Activated CD4-positive, alpha-beta T cell treated with anti-CD3 and anti-CD28 coated beads for 48 hours (primary cell): Measurements from ENCODE around the gene ASPN.

ENCODE experiments used
- DNase-seq: peaks from one replicate; pipeline ENCODE4 v3.0.0-alpha.2; 2020

ASPN gene

GRCh38 chr9:92482329-92482728 is at the start of gene ASPN:
TSS of gene ASPN (minus strand) at chr9:92482506.
- no peak for DNase-seq

GRCh38 chr9:92530893-92531292 is 48.6 kb upstream of the ASPN start:
- DNase-seq = no peak

- DNase-seq = no peak
Observed at GRCh38 chr9:92529124-92529523, 46.8 kb upstream of the ASPN start.

- no peak for DNase-seq
Observed at GRCh38 chr9:92528522-92528849, 46.2 kb upstream of the ASPN start.

- DNase-seq = no peak
Observed at GRCh38 chr9:92527832-92528521, 45.7 kb upstream of the ASPN start.

GRCh38 chr9:92527291-92527828 is 45.1 kb upstream of the ASPN start:
- no peak for DNase-seq

GRCh38 chr9:92525306-92525705 is 43.0 kb upstream of the ASPN start:
- no peak for DNase-seq

GRCh38 chr9:92524881-92525280 is 42.6 kb upstream of the ASPN start:
- no peak for DNase-seq

GRCh38 chr9:92522983-92523970 is 41.0 kb upstream of the ASPN start:
- no peak for DNase-seq

GRCh38 chr9:92520837-92521236 is 38.5 kb upstream of the ASPN start:
- no peak for DNase-seq

- no peak for DNase-seq
Observed at GRCh38 chr9:92518199-92518598, 35.9 kb upstream of the ASPN start.

GRCh38 chr9:92517046-92517445 is 34.7 kb upstream of the ASPN start:
- DNase-seq = no peak

- no peak for DNase-seq
Observed at GRCh38 chr9:92516521-92516920, 34.2 kb upstream of the ASPN start.

- no peak for DNase-seq
Observed at GRCh38 chr9:92514635-92515034, 32.3 kb upstream of the ASPN start.

GRCh38 chr9:92513349-92513748 is 31.0 kb upstream of the ASPN start:
- no peak for DNase-seq

- no peak for DNase-seq
Observed at GRCh38 chr9:92512622-92513021, 30.3 kb upstream of the ASPN start.

GRCh38 chr9:92510747-92511146 is 28.4 kb upstream of the ASPN start:
- DNase-seq = no peak

- DNase-seq = no peak
Observed at GRCh38 chr9:92509050-92509449, 26.7 kb upstream of the ASPN start.

GRCh38 chr9:92508018-92508820 is 25.9 kb upstream of the ASPN start:
- DNase-seq = no peak

- no peak for DNase-seq
Observed at GRCh38 chr9:92507496-92507895, 25.2 kb upstream of the ASPN start.

GRCh38 chr9:92507005-92507404 is 24.7 kb upstream of the ASPN start:
- DNase-seq = no peak

- DNase-seq = no peak
Observed at GRCh38 chr9:92506184-92506857, 24.0 kb upstream of the ASPN start.

- DNase-seq = no peak
Observed at GRCh38 chr9:92504881-92505280, 22.6 kb upstream of the ASPN start.
